ENCODE results near the gene TNFSF18.

TNFSF18 gene

GRCh38 chr1:173017792-173018191 is 32.9 kb downstream of the TNFSF18 start:
- no peak for TF ChIP-seq ZNF404 (tag by site-specific recombination; IDR thresholded peaks at IDR 0.05)
- TF ChIP-seq ZNF529 (tag by site-specific recombination; IDR thresholded peaks at IDR 0.05; ENCODE audit: insufficient replicate concordance): no peak
- no peak overlapping the region for H3K27ac ChIP-seq (ENCODE audit: extremely low read depth, low read depth, low read length)
- no peaks in the 10 kb centered on the region for H3K9me3 ChIP-seq (ENCODE audit: control insufficient read depth, insufficient read depth, low read depth, low read length)
- H3K4me3 ChIP-seq (ENCODE audit: low read depth, low read length): no peak overlapping the region
- no peaks in the 10 kb centered on the region for H3K4me1 ChIP-seq (ENCODE audit: control insufficient read depth, insufficient read depth, low read length)
- no peaks in the 10 kb centered on the region for H3K36me3 ChIP-seq (ENCODE audit: control insufficient read depth in 2 of 2, insufficient read depth in 1 of 2, low read length in 2 of 2)
- ChIA-PET CTCF (no interaction called here), POLR2A (no interaction called here)

- ChIA-PET POLR2A (no interaction called here), CTCF (interaction anchor here (0.6 kb wide), 1 partner anchor 9 kb away, joined by 7 read pairs; no protein-coding TSS in a partner anchor)
- Histone ChIP-seq H3K4me3 (ENCODE audit: low read depth, low read length) (no peak overlapping the region), H3K27ac (ENCODE audit: extremely low read depth, low read depth, low read length) (no peak overlapping the region), H3K4me1 (ENCODE audit: control insufficient read depth, insufficient read depth, low read length) (no peaks in the 10 kb centered on the region), H3K36me3 (ENCODE audit: control insufficient read depth in 2 of 2, insufficient read depth in 1 of 2, low read length in 2 of 2) (no peaks in the 10 kb centered on the region), H3K9me3 (ENCODE audit: control insufficient read depth, insufficient read depth, low read depth, low read length) (no peaks in the 10 kb centered on the region)
- TF ChIP-seq ZFP37 (tag by site-specific recombination; IDR thresholded peaks at IDR 0.05): no peak
- no peak for TF ChIP-seq ZXDB (tag by site-specific recombination; IDR thresholded peaks at IDR 0.05)
- no peak for TF ChIP-seq ZNF2 (tag by site-specific recombination; IDR thresholded peaks at IDR 0.05)
- no peak for TF ChIP-seq MZF1 (tag by site-specific recombination; IDR thresholded peaks at IDR 0.05; ENCODE audit: borderline replicate concordance)
Observed at GRCh38 chr1:173016419-173016818, 34.3 kb downstream of the TNFSF18 start.

- TF ChIP-seq KLF9 (tag by site-specific recombination; IDR thresholded peaks at IDR 0.05; ENCODE audit: low read depth) (no peak), ZNF341 (tag by site-specific recombination; IDR thresholded peaks at IDR 0.05; ENCODE audit: low read depth) (no peak), ZSCAN4 (tag by site-specific recombination; IDR thresholded peaks at IDR 0.05) (no peak)
- no peak overlapping the region for H3K4me3 ChIP-seq (ENCODE audit: low read depth, low read length)
- no peaks in the 10 kb centered on the region for H3K36me3 ChIP-seq (ENCODE audit: control insufficient read depth in 2 of 2, insufficient read depth in 1 of 2, low read length in 2 of 2)
- no peaks in the 10 kb centered on the region for H3K9me3 ChIP-seq (ENCODE audit: control insufficient read depth, insufficient read depth, low read depth, low read length)
- ChIA-PET CTCF (interaction anchor here (0.6 kb wide), 1 partner anchor 10 kb away, joined by 7 read pairs; no protein-coding TSS in a partner anchor), POLR2A (no interaction called here)
- no peak overlapping the region for H3K27ac ChIP-seq (ENCODE audit: extremely low read depth, low read depth, low read length)
- H3K4me1 ChIP-seq (ENCODE audit: control insufficient read depth, insufficient read depth, low read length): no peaks in the 10 kb centered on the region
Observed at GRCh38 chr1:173015629-173016028, 35.1 kb downstream of the TNFSF18 start.

- TF ChIP-seq KLF17 (tag by site-specific recombination; IDR thresholded peaks at IDR 0.05) (no peak), ZNF645 (tag by site-specific recombination; IDR thresholded peaks at IDR 0.05) (no peak), KLF10 (tag by site-specific recombination; IDR thresholded peaks at IDR 0.05) (no peak), ZNF692 (tag by site-specific recombination; IDR thresholded peaks at IDR 0.05) (no peak), ZNF18 (tag by site-specific recombination; IDR thresholded peaks at IDR 0.05) (no peak), ZBTB6 (tag by site-specific recombination; IDR thresholded peaks at IDR 0.05) (no peak), ZBTB26 (tag by site-specific recombination; optimal IDR thresholded peaks at IDR 0.05) (no peak), SP7 (tag by site-specific recombination; IDR thresholded peaks at IDR 0.05) (no peak), ZNF555 (tag by site-specific recombination; conservative IDR thresholded peaks at IDR 0.05) (no peak), ZNF621 (tag by site-specific recombination; IDR thresholded peaks at IDR 0.05) (no peak), ZNF112 (tag by site-specific recombination; IDR thresholded peaks at IDR 0.05) (no peak), ZFP37 (tag by site-specific recombination; IDR thresholded peaks at IDR 0.05) (no peak)
- Histone ChIP-seq H3K4me3 (ENCODE audit: low read depth, low read length) (no peak overlapping the region), H3K36me3 (ENCODE audit: control insufficient read depth in 2 of 2, insufficient read depth in 1 of 2, low read length in 2 of 2) (no peaks in the 10 kb centered on the region), H3K27ac (ENCODE audit: extremely low read depth, low read depth, low read length) (no peak overlapping the region), H3K4me1 (ENCODE audit: control insufficient read depth, insufficient read depth, low read length) (no peaks in the 10 kb centered on the region), H3K9me3 (ENCODE audit: control insufficient read depth, insufficient read depth, low read depth, low read length) (no peaks in the 10 kb centered on the region)
- ChIA-PET CTCF (no interaction called here), POLR2A (no interaction called here)
Observed at GRCh38 chr1:173014160-173014559, 36.6 kb downstream of the TNFSF18 start.

Measured in HEK293 (cell line).